Kidney (tissue), 14 donors: Measurements from ENCODE around the gene TMEM63B. TPM values are rescaled to one million over a fixed set of nuclear protein-coding genes. Genes with fewer than 3 reads are reported as not detected.

Experiments used
- DNase-seq, 5 donors: peaks; one replicate each; pipeline ENCODE4 v3.0.0-alpha.2; 2013 to 2020
- FAIRE-seq: peaks from 2 replicates; lab custom pipeline; 2012; peaks lifted over from hg19 to GRCh38; lab: Jason Lieb, UNC
- H3K27ac ChIP-seq, 2 donors: one replicate each; pipeline ENCODE4 v1.7.0; 2013; ENCODE audit warnings: low read depth in 2 of 2, low read length in 2 of 2, inconsistent platforms in 1 of 2
- H3K27me3 ChIP-seq: one replicate; pipeline ENCODE4 v1.7.1; 2013; ENCODE audit warnings: low read length, inconsistent platforms; ENCODE audit not compliant: control insufficient read depth, insufficient read depth
- H3K36me3 ChIP-seq, 3 donors: one replicate each; pipeline versions ENCODE4 v1.7.0 to v1.7.1; 2013; ENCODE audit warnings: low read length in 3 of 3, control low read depth in 1 of 3, inconsistent platforms in 1 of 3; ENCODE audit not compliant: insufficient read depth in 3 of 3, control insufficient read depth in 2 of 3
- H3K4me1 ChIP-seq, 3 donors: one replicate each; pipeline versions ENCODE4 v1.7.0 to v1.7.1; 2013; ENCODE audit warnings: low read length in 3 of 3, inconsistent platforms in 1 of 3, low read depth in 1 of 3; ENCODE audit not compliant: control insufficient read depth in 2 of 3, insufficient read depth in 2 of 3
- H3K4me3 ChIP-seq, 3 donors: one replicate each; pipeline versions ENCODE4 v1.7.0 to v1.8.1; 2013; ENCODE audit warnings: low read length in 3 of 3, control low read depth in 1 of 3, inconsistent platforms in 1 of 3
- H3K9ac ChIP-seq, 3 donors: one replicate each; pipeline versions ENCODE4 v1.7.0 to v1.7.1; 2013; ENCODE audit warnings: low read length in 3 of 3, control low read depth in 1 of 3, inconsistent platforms in 1 of 3
- H3K9me3 ChIP-seq, 3 donors: one replicate each; pipeline versions ENCODE4 v1.7.0 to v1.7.1; 2013; ENCODE audit warnings: low read length in 3 of 3, control low read depth in 1 of 3, inconsistent platforms in 1 of 3; ENCODE audit not compliant: control insufficient read depth in 2 of 3, insufficient read depth in 1 of 3
- intact Hi-C: fragments of 100-400 bp; cut with DNase I; formaldehyde crosslinking; loops from one replicate; pipeline ENCODE4 v1.11.1; 2022
- polyA plus RNA-seq: library from polyadenylated mRNA; stranded (reverse); fragments of 350-450 nt; fragmentation: Illumina TruSeq; extraction: RNeasy Lipid Tissue Mini Kit (QIAGEN cat#74804); gene quantifications from one replicate; pipeline ENCODE4 v1.2.3, GENCODE V29; 2014; ENCODE audit warnings: low read depth, low replicate concordance; ENCODE audit not compliant: insufficient read depth
- total RNA-seq: library from RNA; stranded (reverse); fragmentation: NEBNext Ultra II Directional; extraction: Animal tissue kit (Norgen Biotek cat#: 25700); gene quantifications from one replicate; pipeline ENCODE4 v1.2.1, GENCODE V29; 2021
- TF ChIP-seq, protein P1 (sequence below): IDR thresholded peaks from 3 replicates; pipeline ENCODE4 v1.5.1; 2012; ENCODE audit warnings: mild to moderate bottlenecking, moderate library complexity, borderline replicate concordance; ENCODE audit not compliant: insufficient read depth; ENCODE audit errors: extremely low read depth
- donor health status: control.
- donor health status: control.
- donor health status: control.
- donor health status: control.
- donor health status: control.
- donor health status: DM: yes; HTN: yes; CAD: no.
- donor health status: Normal renal cell carcinoma (clear cell type).

The TMEM63B gene
- total and polyA plus RNA-seq, 2 donors from 2014 or later = 18.2 to 27.3 TPM

DNA sequence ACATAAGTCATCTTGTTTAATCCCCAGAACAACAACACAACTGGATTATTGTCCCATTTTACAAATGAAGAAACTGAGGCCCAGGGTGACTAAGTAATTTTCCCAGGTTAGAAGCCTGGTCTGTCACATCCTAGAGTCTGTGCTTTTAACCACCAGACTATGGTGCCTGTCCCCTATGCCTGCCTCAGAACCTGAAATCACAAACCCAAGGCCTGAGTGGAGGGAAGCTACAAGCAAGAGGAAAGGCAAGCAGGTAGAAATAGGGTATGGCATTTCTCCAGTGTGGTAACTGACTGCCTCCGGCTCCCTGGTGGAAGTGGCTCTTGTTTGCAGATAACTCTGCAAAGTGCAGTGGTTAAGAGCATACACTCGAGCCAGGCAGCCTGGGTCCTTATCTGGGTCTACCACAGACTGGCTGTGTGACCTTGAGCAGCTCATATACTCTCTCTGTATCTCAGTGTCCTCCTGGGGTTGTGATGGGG, 2.5 kb downstream of the TMEM63B start:
- TF ChIP-seq, protein P1, sequence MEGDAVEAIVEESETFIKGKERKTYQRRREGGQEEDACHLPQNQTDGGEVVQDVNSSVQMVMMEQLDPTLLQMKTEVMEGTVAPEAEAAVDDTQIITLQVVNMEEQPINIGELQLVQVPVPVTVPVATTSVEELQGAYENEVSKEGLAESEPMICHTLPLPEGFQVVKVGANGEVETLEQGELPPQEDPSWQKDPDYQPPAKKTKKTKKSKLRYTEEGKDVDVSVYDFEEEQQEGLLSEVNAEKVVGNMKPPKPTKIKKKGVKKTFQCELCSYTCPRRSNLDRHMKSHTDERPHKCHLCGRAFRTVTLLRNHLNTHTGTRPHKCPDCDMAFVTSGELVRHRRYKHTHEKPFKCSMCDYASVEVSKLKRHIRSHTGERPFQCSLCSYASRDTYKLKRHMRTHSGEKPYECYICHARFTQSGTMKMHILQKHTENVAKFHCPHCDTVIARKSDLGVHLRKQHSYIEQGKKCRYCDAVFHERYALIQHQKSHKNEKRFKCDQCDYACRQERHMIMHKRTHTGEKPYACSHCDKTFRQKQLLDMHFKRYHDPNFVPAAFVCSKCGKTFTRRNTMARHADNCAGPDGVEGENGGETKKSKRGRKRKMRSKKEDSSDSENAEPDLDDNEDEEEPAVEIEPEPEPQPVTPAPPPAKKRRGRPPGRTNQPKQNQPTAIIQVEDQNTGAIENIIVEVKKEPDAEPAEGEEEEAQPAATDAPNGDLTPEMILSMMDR = no peak
- FAIRE-seq (no peak), DNase-seq (no peak)
- H3K27ac ChIP-seq = no peak overlapping the region
- no peak overlapping the region for H3K9ac ChIP-seq
- H3K4me3 ChIP-seq = no peak overlapping the region
- H3K27me3 ChIP-seq = no peaks in the 10 kb centered on the region
- no peaks in the 10 kb centered on the region for H3K9me3 ChIP-seq
- H3K36me3 ChIP-seq = peaks cover 0 to 4% (median 0%) of the 10 kb centered on the region in 3 donors
- peaks cover 4 to 12% (median 9%) of the 10 kb centered on the region in 3 donors for H3K4me1 ChIP-seq
- intact Hi-C loops = no loop called here

DNA sequence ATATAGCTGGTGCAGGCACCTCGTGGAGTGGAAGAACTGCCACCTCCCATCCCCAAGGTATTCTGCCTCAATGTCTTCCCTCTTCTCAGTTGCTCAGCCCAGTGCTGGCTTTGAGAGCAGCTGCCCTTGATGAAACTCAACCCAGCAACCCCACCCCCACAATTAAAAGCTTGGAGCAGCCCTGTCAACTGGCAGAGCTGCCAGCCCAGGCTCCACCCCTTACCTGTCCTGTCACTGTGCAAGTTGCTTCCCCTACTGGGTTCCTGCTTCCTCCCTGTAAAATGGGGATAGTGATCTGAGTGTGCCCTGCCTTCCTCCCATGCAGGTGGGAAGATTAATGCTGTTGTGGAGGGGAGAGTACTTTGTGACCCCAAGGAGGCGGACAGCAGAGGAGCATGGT, 4.5 kb downstream of the TMEM63B start:
- intact Hi-C loops = no loop called here
- FAIRE-seq = no peak
- Histone ChIP-seq H3K9me3 (no peaks in the 10 kb centered on the region), H3K9ac (no peak overlapping the region), H3K4me3 (no peak overlapping the region), H3K36me3 (peaks cover 0 to 4% (median 0%) of the 10 kb centered on the region in 3 donors), H3K27me3 (no peaks in the 10 kb centered on the region), H3K4me1 (peaks cover 0 to 6% (median 0%) of the 10 kb centered on the region in 3 donors), H3K27ac (no peak overlapping the region)
- DNase-seq = peak in 2 of 5 donors; percentile 17 to 32
- TF ChIP-seq, protein P1 = no peak

DNA sequence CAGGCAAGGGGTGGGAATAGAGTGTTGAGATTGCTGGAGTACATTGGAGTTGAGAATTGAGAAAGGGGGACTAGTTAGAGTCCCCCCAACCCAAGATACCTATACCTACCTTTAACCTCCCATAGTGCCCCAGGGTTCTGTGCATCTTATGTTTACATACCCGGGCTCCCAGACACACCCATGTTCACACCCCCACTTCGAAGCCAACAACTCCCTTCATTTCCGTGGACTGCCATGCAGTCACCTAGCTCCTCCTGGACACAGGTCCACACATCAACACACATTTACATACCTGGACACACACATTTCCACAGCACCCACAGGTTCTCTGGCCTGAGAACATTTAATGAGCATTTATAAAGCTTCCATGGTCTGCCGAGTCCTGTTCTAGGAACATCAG, 5.1 kb downstream of the TMEM63B start:
- Histone ChIP-seq H3K9me3 (no peaks in the 10 kb centered on the region), H3K4me1 (peaks cover 0 to 6% (median 0%) of the 10 kb centered on the region in 3 donors), H3K36me3 (peaks cover 0 to 8% (median 3%) of the 10 kb centered on the region in 3 donors), H3K4me3 (no peak overlapping the region), H3K27me3 (no peaks in the 10 kb centered on the region), H3K27ac (no peak overlapping the region), H3K9ac (no peak overlapping the region)
- DNase-seq (no peak), FAIRE-seq (no peak)
- TF ChIP-seq, protein P1 = no peak
- intact Hi-C loops = no loop called here
